Immature natural killer cell (primary cell): ENCODE results near the gene FOXO3. TPM values are rescaled to one million over a fixed set of nuclear protein-coding genes. Genes with fewer than 3 reads are reported as not detected.
A peak's percentile ranks its signal among the peaks of the same experiment; 100 is the strongest.

Experiments used
- DNase-seq, 3 donors: peaks; one replicate each; pipeline ENCODE4 v3.0.0; 2022; ENCODE audit warnings: mixed read lengths in 1 of 3
- H3K27ac Mint-ChIP-seq, 6 donors: one replicate each; pipeline ENCODE4 v1.8.0; 2020; ENCODE audit warnings: mixed read lengths in 6 of 6, mild to moderate bottlenecking in 5 of 6, inconsistent platforms in 4 of 6, moderate library complexity in 3 of 6
- H3K27me3 Mint-ChIP-seq, 3 donors: one replicate each; pipeline ENCODE4 v1.8.0; 2020 to 2021; ENCODE audit warnings: low read depth in 3 of 3, mild to moderate bottlenecking in 3 of 3, mixed read lengths in 3 of 3, moderate library complexity in 3 of 3, inconsistent platforms in 1 of 3
- H3K36me3 Mint-ChIP-seq, 3 donors: one replicate each; pipeline ENCODE4 v1.8.0; 2020; ENCODE audit warnings: mixed read lengths in 3 of 3, inconsistent platforms in 2 of 3, mild to moderate bottlenecking in 2 of 3
- H3K4me1 Mint-ChIP-seq, 2 donors: one replicate each; pipeline ENCODE4 v1.8.0; 2020; ENCODE audit warnings: inconsistent platforms in 2 of 2, mild to moderate bottlenecking in 2 of 2, mixed read lengths in 2 of 2, moderate library complexity in 1 of 2
- H3K4me3 Mint-ChIP-seq, 5 donors: one replicate each; pipeline ENCODE4 v1.8.0; 2020; ENCODE audit warnings: mild to moderate bottlenecking in 5 of 5, mixed read lengths in 5 of 5, inconsistent platforms in 3 of 5, moderate library complexity in 3 of 5
- H3K9me3 Mint-ChIP-seq, 6 donors: one replicate each; pipeline ENCODE4 v1.8.0; 2020; ENCODE audit warnings: mild to moderate bottlenecking in 6 of 6, mixed read lengths in 6 of 6, inconsistent platforms in 4 of 6, moderate library complexity in 3 of 6
- polyA plus RNA-seq, 3 donors: library from polyadenylated mRNA; unstranded; fragments of 300-500 nt; fragmentation: Illumina TruSeq; gene quantifications; one replicate each; pipeline ENCODE4 v1.2.3, GENCODE V29; 2021

The FOXO3 gene
- polyA plus RNA-seq, 3 donors from 2014 or later = 20.3 to 41.3 (median 36.4) TPM

DNA sequence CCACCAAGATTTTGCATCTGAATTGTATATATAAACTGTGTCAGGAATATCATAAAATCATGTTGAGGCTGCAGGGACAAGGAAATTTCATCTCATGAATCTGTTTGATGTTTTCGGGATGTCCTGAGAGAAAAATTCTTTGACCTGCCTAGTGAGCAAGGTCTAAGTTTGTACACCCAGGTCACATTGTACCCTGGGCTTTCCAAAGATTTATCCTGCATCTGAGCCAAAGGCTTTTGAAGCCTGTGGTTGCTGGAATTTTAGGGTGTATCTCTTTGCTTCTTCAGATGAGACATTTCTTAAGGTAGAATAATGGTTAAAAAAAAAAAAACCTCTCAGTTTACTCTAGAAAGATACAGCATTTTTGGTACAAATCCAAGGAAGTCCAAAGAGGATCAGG lies 63.3 kb downstream of the FOXO3 start:
- Mint-ChIP-seq H3K4me1 (peaks cover 72 to 89% of the 10 kb centered on the region in 2 donors), H3K36me3 (no peaks in the 10 kb centered on the region), H3K9me3 (no peaks in the 10 kb centered on the region), H3K27me3 (no peaks in the 10 kb centered on the region), H3K27ac (no peak overlapping the region), H3K4me3 (no peak overlapping the region)
- no peak for DNase-seq

DNA sequence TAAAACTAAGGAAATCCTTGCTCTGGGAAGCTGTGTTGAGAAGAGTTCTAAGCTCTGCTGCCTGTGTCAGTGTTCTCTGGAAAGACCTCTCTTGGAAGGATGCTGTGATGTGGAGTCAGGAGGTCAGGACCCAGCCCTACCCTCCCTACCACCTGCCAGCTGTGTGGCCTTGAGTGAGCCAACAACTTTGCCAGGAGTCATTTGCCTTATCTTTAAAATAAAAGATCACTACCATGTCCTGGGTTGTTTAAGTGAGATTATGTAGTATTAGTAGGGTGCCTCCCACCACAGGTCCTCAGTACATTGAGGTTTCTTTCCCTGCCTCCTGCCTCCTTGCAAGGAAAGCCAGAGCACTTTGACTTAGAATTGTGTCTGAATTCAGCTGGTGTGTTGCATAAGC lies 64.9 kb downstream of the FOXO3 start:
- no peaks in the 10 kb centered on the region for H3K36me3 Mint-ChIP-seq
- peaks cover 73 to 89% of the 10 kb centered on the region in 2 donors for H3K4me1 Mint-ChIP-seq
- no peaks in the 10 kb centered on the region for H3K27me3 Mint-ChIP-seq
- H3K4me3 Mint-ChIP-seq = no peak overlapping the region
- no peak overlapping the region for H3K27ac Mint-ChIP-seq
- no peaks in the 10 kb centered on the region for H3K9me3 Mint-ChIP-seq
- DNase-seq = no peak

DNA sequence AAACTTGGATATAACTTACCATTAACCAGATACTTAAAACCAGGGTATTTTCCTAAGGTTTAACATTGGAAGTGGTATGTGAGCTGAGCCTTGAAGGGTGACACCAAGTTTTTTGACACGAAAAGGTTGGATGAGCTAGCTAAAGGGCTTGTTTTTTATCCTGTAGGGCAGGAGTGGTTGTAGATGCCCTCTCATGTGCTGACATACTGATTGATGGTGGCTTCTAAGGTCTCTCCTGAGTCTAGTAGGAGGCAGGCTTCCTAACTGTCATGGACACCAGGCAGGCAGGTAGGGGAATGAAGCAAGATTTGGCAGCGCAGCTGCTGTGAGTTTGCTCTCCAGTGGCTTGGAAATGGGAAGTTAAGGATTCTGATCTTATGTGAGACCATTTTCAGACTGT lies 66.1 kb downstream of the FOXO3 start:
- Mint-ChIP-seq H3K4me3 (no peak overlapping the region), H3K4me1 (peaks cover 70 to 89% of the 10 kb centered on the region in 2 donors), H3K27me3 (no peaks in the 10 kb centered on the region), H3K36me3 (no peaks in the 10 kb centered on the region), H3K27ac (no peak overlapping the region), H3K9me3 (no peaks in the 10 kb centered on the region)
- DNase-seq = no peak

DNA sequence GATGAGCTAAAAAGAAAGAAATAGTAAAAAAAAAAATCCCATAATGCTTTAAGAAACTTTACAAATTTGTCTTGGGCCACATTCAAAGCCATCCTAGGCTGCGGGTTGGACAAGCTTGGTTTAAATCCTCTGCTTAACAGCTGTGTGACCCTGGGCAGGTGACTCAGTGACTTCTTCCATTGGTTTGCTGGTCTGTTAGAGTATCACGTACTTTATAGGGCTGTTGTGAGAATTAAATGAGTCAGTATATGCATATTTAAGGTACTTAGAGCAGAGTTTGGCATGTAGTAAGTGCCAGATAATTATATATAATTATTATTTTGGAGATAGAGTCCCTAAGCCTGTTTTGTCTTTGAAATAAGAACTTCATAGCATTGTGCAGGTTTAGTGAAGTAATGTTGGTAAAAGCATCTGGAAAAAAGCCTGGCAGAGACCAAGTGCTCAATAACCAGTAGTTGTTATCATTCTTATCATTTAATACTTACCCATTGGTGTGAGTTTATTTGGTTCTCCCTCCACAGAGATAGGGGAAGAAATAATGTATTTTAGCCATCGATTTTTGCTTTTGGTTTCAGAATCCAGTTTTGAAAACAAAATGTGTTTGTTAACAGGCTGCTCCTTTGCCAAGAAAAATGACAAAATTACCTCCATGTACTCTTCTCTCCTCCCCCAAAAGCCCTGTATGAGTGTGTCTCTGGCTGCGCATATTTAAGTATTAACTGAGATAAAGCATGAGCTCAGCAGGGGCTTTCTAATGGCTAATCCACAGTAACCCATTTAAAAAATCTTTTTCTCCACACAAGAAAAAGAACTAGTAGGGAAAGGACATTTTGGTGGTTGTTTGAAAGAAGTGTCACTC lies 67.2 kb downstream of the FOXO3 start:
- DNase-seq = no peak
- H3K4me1 Mint-ChIP-seq = peaks cover 66 to 87% of the 10 kb centered on the region in 2 donors
- no peak overlapping the region for H3K27ac Mint-ChIP-seq
- H3K9me3 Mint-ChIP-seq = no peaks in the 10 kb centered on the region
- H3K36me3 Mint-ChIP-seq = no peaks in the 10 kb centered on the region
- no peak overlapping the region for H3K4me3 Mint-ChIP-seq
- no peaks in the 10 kb centered on the region for H3K27me3 Mint-ChIP-seq

DNA sequence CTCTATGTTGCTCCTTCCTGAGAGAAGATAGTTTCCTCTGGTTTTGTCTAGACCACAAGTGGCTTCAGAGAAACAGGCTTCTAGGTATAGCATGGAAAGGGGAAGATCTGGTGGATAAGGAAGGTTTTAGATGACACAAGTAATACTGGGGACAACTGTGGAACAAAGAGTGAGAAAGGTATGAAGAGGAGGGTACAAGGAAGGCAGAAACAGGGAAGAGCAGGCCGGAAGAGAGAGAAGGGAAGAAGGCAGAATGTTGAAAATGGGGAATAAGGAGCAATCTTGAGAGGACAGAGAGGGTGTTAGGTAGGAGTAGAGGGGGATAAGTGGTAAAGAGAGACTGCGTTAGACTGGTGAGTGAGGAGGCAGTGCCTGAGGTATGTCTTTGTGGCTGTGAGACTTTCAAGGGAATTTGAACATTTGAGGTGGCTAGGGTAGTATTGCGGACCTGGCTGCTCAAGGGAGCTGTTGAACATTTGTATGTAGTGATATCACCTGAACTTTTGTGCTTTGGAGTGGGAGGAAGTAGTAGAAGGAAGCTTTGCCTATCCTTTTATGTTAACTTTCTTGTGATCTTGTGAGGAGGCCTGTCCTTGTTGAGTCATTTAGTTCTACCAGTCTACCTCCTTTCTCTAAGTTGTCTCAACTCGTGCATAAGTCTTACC lies 69.5 kb downstream of the FOXO3 start:
- H3K27ac Mint-ChIP-seq = peak overlapping the region in 4 of 6 donors; percentile 25 to 70 (median 50)
- H3K27me3 Mint-ChIP-seq = no peaks in the 10 kb centered on the region
- H3K9me3 Mint-ChIP-seq = no peaks in the 10 kb centered on the region
- no peak for DNase-seq
- H3K36me3 Mint-ChIP-seq = no peaks in the 10 kb centered on the region
- peaks cover 73 to 96% of the 10 kb centered on the region in 2 donors for H3K4me1 Mint-ChIP-seq
- H3K4me3 Mint-ChIP-seq = peak overlapping the region in 1 of 5 donors; percentile 4

DNA sequence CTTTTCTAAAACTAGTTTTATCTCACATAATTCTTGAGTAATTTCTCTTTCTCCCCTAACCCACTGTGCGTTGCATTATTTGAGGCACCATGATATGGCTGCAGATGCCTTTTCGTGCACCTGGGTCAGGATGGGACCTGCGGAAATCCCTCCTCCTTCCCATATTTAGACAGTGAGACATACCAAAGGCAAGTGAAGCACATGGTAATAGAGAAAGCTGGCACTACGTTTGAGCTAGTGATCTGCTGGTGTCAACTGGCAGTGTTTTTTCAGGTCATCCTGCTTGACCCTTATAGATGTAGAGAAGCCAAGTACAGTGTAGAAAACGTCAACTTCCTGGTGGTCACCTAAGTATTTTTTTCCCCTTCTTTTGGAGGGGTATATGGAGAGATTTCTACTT lies 71.7 kb downstream of the FOXO3 start:
- H3K27ac Mint-ChIP-seq = no peak overlapping the region
- H3K9me3 Mint-ChIP-seq = no peaks in the 10 kb centered on the region
- peaks cover 0 to 2% (median 0%) of the 10 kb centered on the region in 3 donors for H3K27me3 Mint-ChIP-seq
- peaks cover 79 to 96% of the 10 kb centered on the region in 2 donors for H3K4me1 Mint-ChIP-seq
- no peak overlapping the region for H3K4me3 Mint-ChIP-seq
- H3K36me3 Mint-ChIP-seq = no peaks in the 10 kb centered on the region
- no peak for DNase-seq

DNA sequence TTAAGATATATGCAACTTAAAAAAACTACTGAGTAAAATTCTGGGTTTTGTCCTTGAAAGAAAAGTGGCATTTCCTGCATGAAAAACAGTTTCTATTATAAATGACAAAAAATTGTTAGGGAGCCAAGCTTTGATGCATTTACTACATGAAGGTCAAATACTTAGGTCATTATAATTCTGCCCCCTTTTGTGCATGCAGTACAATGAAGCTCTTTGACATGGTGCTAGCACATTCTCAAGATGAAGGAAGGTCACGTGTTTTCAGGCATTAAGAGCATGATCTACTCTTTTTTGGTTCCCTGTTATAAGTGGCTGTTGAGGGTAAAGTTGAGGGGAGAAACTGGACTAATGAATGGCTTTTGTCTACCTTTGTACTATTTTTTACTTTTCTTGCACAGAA lies 72.7 kb downstream of the FOXO3 start:
- H3K4me3 Mint-ChIP-seq = no peak overlapping the region
- peak overlapping the region in 2 of 6 donors; percentile 24 to 32 for H3K27ac Mint-ChIP-seq
- no peak for DNase-seq
- peaks cover 0 to 4% (median 0%) of the 10 kb centered on the region in 3 donors for H3K27me3 Mint-ChIP-seq
- H3K36me3 Mint-ChIP-seq = no peaks in the 10 kb centered on the region
- H3K9me3 Mint-ChIP-seq = no peaks in the 10 kb centered on the region
- peaks cover 71 to 90% of the 10 kb centered on the region in 2 donors for H3K4me1 Mint-ChIP-seq

DNA sequence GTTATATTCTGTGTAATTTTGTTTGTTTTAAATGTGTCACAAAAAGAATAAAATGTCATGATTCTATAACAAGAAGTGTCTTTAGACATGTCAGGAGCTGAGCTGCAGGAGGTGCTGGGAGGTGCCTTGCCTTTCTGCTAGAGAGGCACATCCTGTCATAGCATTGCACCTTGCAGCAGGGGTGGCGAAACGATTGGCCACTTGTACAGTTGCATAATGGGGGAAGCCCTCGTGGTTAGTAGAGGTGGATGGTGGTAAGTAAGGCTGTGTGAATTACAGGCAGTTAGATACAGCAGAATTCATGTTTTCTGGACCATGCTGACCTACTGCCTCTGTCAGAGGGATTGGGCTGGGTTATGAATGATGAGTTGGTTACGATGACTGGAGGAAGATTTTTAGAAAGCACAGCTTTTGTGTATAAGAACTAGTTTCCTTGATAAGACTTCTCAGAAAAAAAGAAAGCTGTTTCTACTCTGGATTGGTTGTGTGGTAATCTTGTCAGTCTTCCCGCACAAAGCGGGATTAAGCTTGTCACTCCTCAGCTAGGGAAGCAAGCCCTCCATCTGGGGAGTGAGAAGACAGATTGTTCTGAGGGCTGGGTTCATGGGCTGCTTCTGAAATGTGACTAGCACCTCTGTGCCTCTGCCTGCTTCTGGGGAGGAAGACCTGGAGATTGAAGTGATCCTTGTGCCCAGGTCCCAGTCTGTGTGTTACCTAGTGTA lies 74.9 kb downstream of the FOXO3 start:
- H3K27me3 Mint-ChIP-seq = peaks cover 0 to 4% (median 0%) of the 10 kb centered on the region in 3 donors
- peak overlapping the region; percentile 39 to 76 (median 67) for H3K4me3 Mint-ChIP-seq
- H3K4me1 Mint-ChIP-seq = peaks cover 56 to 76% of the 10 kb centered on the region in 2 donors

DNA sequence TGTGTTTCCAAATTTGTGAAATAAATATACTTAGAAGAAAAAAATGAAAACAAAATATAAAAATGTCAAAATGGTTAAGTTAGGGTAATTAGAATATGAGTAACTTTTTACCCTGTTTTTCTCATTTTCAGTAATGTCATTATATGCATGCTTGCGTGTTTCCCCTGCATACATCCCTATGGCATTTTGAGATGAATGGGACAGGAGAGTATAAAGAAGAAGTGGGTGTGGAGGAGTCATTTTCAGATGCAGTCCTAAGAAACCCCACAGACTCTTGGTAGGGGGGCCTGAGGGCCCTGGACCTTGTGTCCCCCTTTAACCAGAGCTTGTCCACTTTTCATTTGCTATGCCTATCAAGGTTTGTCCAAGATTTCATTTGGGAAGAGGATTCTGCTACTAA lies 77.2 kb downstream of the FOXO3 start:
- Mint-ChIP-seq H3K4me3 (no peak overlapping the region), H3K27me3 (peaks cover 0 to 4% (median 0%) of the 10 kb centered on the region in 3 donors), H3K4me1 (peaks cover 45 to 72% of the 10 kb centered on the region in 2 donors), H3K9me3 (no peaks in the 10 kb centered on the region), H3K27ac (no peak overlapping the region), H3K36me3 (peaks cover 0 to 4% (median 0%) of the 10 kb centered on the region in 3 donors)
- no peak for DNase-seq

More for the DNA sequence above, 74.9 kb downstream of the FOXO3 start:
- peaks cover 0 to 4% (median 0%) of the 10 kb centered on the region in 3 donors for H3K36me3 Mint-ChIP-seq
- DNase-seq = peak; percentile 62 to 71 (median 68)
- no peaks in the 10 kb centered on the region for H3K9me3 Mint-ChIP-seq
- peak overlapping the region; percentile 46 to 80 (median 58) for H3K27ac Mint-ChIP-seq

DNA sequence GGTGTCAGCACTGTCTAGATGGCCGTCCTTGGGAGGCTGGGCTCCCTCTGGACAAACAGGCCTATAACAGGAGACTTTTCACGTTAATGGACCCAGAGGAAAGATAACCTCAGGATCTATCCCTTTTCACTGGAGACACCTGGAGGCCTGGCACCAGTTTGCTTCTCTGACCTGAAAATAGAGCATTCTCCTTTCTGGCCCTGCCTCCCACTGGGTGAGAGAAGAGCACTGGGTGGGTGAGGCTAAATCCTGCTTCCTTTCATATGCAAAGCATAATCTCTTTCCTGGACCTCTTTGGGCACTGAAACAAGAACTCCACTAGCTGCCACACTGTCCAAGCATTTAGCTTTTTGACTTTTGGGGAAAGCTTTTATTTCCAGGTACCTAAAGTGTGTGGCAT lies 78.3 kb downstream of the FOXO3 start:
- Mint-ChIP-seq H3K27me3 (peaks cover 0 to 4% (median 0%) of the 10 kb centered on the region in 3 donors), H3K4me1 (peaks cover 44 to 71% of the 10 kb centered on the region in 2 donors), H3K36me3 (peaks cover 0 to 4% (median 0%) of the 10 kb centered on the region in 3 donors), H3K9me3 (no peaks in the 10 kb centered on the region), H3K27ac (peak overlapping the region in 1 of 6 donors; percentile 14), H3K4me3 (no peak overlapping the region)
- DNase-seq = no peak

DNA sequence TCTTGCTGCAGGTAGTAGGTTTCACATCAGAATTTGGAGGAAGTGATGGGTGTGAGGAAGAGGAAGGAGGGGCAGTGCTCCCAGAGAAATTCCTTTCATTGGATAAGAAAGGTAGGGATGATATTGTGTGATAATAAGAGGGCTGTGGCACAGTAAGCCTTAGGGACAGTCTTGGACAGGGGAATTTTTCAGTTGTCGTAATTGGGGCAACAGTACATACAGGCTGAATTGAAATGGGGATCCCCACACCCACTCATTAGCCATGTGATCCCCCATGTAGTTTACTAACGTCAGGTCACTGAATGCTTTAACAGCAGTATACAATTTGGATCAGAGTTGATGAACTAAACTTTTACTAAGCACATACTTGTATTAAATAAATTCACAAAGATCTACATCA lies 79.4 kb downstream of the FOXO3 start:
- H3K27me3 Mint-ChIP-seq = peaks cover 0 to 4% (median 0%) of the 10 kb centered on the region in 3 donors
- H3K9me3 Mint-ChIP-seq = no peaks in the 10 kb centered on the region
- H3K4me3 Mint-ChIP-seq = no peak overlapping the region
- no peak for DNase-seq
- no peak overlapping the region for H3K27ac Mint-ChIP-seq
- peaks cover 38 to 72% of the 10 kb centered on the region in 2 donors for H3K4me1 Mint-ChIP-seq
- peaks cover 0 to 4% (median 0%) of the 10 kb centered on the region in 3 donors for H3K36me3 Mint-ChIP-seq

DNA sequence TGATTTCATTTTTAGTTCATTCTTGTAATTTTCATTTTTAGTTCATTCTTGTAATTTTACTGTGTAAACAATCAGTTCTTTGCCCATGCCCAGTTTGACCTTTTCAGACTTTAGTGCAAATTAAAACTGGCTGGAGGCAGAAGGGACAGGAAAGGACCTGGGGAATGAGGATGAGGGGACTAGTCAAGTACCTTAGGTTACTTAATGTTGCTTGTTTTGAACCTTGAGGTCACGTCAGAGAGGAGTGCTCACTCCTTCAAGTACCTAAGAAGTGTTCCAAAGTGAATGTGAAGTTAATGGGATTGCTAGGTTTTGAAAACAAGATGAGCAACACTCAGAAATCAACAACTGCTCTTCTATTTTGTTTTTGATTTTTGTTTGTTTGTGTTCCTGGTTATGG lies 82.5 kb downstream of the FOXO3 start:
- peaks cover 13 to 59% of the 10 kb centered on the region in 2 donors for H3K4me1 Mint-ChIP-seq

DNA sequence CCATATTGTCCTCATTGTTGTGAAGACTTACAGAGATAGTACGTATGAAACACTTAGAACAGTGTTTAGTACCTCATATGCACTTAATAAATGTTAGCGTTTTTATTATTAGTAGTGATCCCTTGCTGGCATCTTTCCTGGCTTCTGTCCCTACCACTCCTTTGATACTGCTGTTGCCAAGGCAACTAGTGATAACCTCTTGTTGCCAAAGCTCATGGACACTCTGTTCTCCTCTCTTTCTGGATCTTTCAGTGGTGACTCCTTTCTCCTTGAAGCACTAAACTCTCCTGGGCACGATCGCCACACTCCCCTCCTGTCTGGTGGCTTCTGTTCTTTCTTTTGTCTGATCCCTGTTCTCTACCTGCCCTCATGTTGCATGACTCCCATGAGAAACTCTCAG lies 83.5 kb downstream of the FOXO3 start:
- Mint-ChIP-seq H3K27ac (no peak overlapping the region), H3K36me3 (peaks cover 0 to 8% (median 0%) of the 10 kb centered on the region in 3 donors), H3K9me3 (no peaks in the 10 kb centered on the region), H3K4me1 (peaks cover 16 to 62% of the 10 kb centered on the region in 2 donors), H3K4me3 (no peak overlapping the region), H3K27me3 (no peaks in the 10 kb centered on the region)
- DNase-seq = no peak

More for the DNA sequence above, 82.5 kb downstream of the FOXO3 start:
- Mint-ChIP-seq H3K36me3 (peaks cover 0 to 8% (median 0%) of the 10 kb centered on the region in 3 donors), H3K27ac (no peak overlapping the region), H3K9me3 (no peaks in the 10 kb centered on the region), H3K4me3 (no peak overlapping the region), H3K27me3 (peaks cover 0 to under 1% (median 0%) of the 10 kb centered on the region in 3 donors)
- DNase-seq = no peak
